ENCODE data around the gene DHODH.

The DHODH gene

DNA sequence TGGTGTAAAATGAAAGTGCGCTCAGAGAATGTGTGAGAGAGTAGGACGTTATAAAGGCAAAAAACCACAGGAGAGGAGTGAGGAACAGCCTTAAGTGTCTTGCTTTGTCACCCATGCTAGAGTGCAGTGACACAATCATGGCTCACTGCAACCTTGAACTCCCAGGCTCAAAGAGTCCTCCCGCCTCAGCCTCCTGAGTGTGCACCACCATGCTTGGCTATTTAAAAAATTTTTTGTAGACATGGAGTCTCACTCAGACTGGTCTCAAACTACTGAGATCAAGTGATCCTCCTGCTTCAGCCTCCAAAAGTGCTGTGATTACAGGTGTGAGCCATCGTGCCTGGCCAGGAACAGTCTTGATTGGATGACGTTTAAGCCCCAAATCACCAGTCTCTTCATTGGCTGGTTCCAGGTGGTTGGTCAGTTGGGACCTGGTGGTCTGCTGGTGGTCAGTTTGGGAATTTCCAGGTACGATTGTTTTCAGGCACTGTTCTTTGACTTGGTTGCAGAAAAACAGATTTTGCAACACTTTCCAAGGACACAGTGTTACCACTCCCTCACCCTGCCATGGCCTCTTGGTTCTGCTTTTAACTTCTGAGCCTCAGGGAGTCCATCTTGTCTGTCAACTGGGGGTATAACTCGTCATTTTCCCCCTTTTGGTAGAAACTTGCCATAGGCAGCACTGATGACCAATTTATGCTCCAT, 21.2 kb downstream of the DHODH start:
- Histone ChIP-seq H3K79me2 (ENCODE audit: insufficient read depth, low read length) (no peaks in the 10 kb centered on the region), H3K9me3 (ENCODE audit: low read length) (no peaks in the 10 kb centered on the region), H3K9me2 (ENCODE audit: low read depth, low read length) (no peaks in the 10 kb centered on the region), H3K9ac (ENCODE audit: low read length) (no peak overlapping the region), H3K36me3 (ENCODE audit: insufficient read depth, low read length) (peaks cover 20% of the 10 kb centered on the region), H4K20me1 (ENCODE audit: insufficient read depth, low read length) (no peaks in the 10 kb centered on the region), H3K4me2 (ENCODE audit: low read length) (no peak overlapping the region), H3K4me3 (ENCODE audit: low read depth, low read length, poor library complexity, severe bottlenecking) (no peak overlapping the region), H3K27ac (ENCODE audit: low read depth, low read length, poor library complexity, severe bottlenecking) (no peak overlapping the region), H2AFZ (ENCODE audit: low read length) (no peak overlapping the region), H3K4me1 (ENCODE audit: insufficient read depth, low read length, severe bottlenecking) (no peaks in the 10 kb centered on the region), H3F3A (ENCODE audit: insufficient read depth, low read length) (no peaks in the 10 kb centered on the region), H3K27me3 (ENCODE audit: insufficient read depth, low read length) (no peaks in the 10 kb centered on the region)
- TF ChIP-seq, protein P1, sequence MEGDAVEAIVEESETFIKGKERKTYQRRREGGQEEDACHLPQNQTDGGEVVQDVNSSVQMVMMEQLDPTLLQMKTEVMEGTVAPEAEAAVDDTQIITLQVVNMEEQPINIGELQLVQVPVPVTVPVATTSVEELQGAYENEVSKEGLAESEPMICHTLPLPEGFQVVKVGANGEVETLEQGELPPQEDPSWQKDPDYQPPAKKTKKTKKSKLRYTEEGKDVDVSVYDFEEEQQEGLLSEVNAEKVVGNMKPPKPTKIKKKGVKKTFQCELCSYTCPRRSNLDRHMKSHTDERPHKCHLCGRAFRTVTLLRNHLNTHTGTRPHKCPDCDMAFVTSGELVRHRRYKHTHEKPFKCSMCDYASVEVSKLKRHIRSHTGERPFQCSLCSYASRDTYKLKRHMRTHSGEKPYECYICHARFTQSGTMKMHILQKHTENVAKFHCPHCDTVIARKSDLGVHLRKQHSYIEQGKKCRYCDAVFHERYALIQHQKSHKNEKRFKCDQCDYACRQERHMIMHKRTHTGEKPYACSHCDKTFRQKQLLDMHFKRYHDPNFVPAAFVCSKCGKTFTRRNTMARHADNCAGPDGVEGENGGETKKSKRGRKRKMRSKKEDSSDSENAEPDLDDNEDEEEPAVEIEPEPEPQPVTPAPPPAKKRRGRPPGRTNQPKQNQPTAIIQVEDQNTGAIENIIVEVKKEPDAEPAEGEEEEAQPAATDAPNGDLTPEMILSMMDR (IDR thresholded peaks at IDR 0.05; ENCODE audit: low read length), result no peak
- no peak for TF ChIP-seq EZH2 (IDR thresholded peaks at IDR 0.05; ENCODE audit: borderline replicate concordance, low read length)

DNA sequence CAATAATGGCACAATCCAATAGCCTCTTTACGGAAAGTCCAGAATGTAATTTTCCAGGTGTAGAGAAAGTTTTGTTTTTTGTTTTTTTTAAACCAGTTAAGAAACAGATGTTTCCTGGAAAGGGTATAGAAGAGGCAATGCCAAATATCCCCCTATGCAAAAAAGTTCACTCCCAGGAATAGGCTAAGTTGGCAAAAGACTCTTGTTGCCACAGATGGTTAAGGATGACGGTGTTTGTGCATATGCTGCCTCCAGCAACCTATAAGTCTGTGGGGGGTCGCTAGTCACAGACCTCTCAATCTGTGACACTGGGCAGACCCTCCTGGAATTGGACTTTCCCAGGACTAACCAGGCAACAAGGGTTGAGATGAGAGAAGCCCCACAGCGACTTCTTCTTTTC, 24.9 kb downstream of the DHODH start:
- Histone ChIP-seq H3K36me3 (ENCODE audit: insufficient read depth, low read length) (no peaks in the 10 kb centered on the region; the same call in 1 of the 2 replicates), H3K79me2 (ENCODE audit: insufficient read depth, low read length) (no peaks in the 10 kb centered on the region), H3K4me2 (ENCODE audit: low read length) (no peak overlapping the region), H3K27me3 (ENCODE audit: insufficient read depth, low read length) (no peaks in the 10 kb centered on the region), H3K9me2 (ENCODE audit: low read depth, low read length) (no peaks in the 10 kb centered on the region), H3K9ac (ENCODE audit: low read length) (no peak overlapping the region), H3K4me3 (ENCODE audit: low read depth, low read length, poor library complexity, severe bottlenecking) (no peak overlapping the region), H3K4me1 (ENCODE audit: insufficient read depth, low read length, severe bottlenecking) (no peaks in the 10 kb centered on the region), H3K27ac (ENCODE audit: low read depth, low read length, poor library complexity, severe bottlenecking) (no peak overlapping the region), H4K20me1 (ENCODE audit: insufficient read depth, low read length) (no peaks in the 10 kb centered on the region), H2AFZ (ENCODE audit: low read length) (no peak overlapping the region), H3F3A (ENCODE audit: insufficient read depth, low read length) (no peaks in the 10 kb centered on the region), H3K9me3 (ENCODE audit: low read length) (no peaks in the 10 kb centered on the region)
- TF ChIP-seq EZH2 (IDR thresholded peaks at IDR 0.05; ENCODE audit: borderline replicate concordance, low read length), result no peak
- TF ChIP-seq, protein P1 (IDR thresholded peaks at IDR 0.05; ENCODE audit: low read length), result no peak

DNA sequence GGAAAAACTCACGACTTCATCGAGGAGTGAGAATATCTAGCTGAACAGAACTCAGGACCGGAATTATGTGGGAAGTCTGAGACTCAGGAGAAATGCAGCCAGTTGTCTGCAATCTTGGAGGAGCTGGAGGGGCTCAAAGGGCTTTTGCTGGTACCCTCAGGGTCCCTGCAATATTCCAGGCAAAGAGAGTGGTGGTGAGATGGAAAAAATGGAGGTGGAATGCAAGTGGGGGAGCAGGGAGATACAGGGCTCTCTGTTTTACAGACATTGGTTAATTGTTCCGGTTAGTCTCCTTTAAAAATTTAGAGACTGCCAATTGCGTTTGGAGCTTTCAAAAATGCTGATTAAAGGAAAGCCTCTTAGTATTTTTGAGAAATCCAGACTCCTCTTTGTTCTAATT, 27.6 kb downstream of the DHODH start:
- TF ChIP-seq EZH2 (IDR thresholded peaks at IDR 0.05; ENCODE audit: borderline replicate concordance, low read length), result no peak
- TF ChIP-seq, protein P1 (IDR thresholded peaks at IDR 0.05; ENCODE audit: low read length), result no peak

More for the DNA sequence above, 27.6 kb downstream of the DHODH start:
- no peaks in the 10 kb centered on the region for H4K20me1 ChIP-seq (ENCODE audit: insufficient read depth, low read length)
- no peak overlapping the region for H3K27ac ChIP-seq (ENCODE audit: low read depth, low read length, poor library complexity, severe bottlenecking)
- H3K4me1 ChIP-seq (ENCODE audit: insufficient read depth, low read length, severe bottlenecking), result no peaks in the 10 kb centered on the region
- H3K4me2 ChIP-seq (ENCODE audit: low read length), result no peak overlapping the region
- H2AFZ ChIP-seq (ENCODE audit: low read length), result no peak overlapping the region
- H3K9me2 ChIP-seq (ENCODE audit: low read depth, low read length), result no peaks in the 10 kb centered on the region
- no peak overlapping the region for H3K4me3 ChIP-seq (ENCODE audit: low read depth, low read length, poor library complexity, severe bottlenecking)
- no peaks in the 10 kb centered on the region for H3K79me2 ChIP-seq (ENCODE audit: insufficient read depth, low read length)
- no peaks in the 10 kb centered on the region for H3K9me3 ChIP-seq (ENCODE audit: low read length)
- no peak overlapping the region for H3K9ac ChIP-seq (ENCODE audit: low read length)
- H3F3A ChIP-seq (ENCODE audit: insufficient read depth, low read length), result no peaks in the 10 kb centered on the region
- H3K27me3 ChIP-seq (ENCODE audit: insufficient read depth, low read length), result no peaks in the 10 kb centered on the region
- H3K36me3 ChIP-seq (ENCODE audit: insufficient read depth, low read length), result no peaks in the 10 kb centered on the region; the same call in 1 of the 2 replicates

Measured in OCI-LY1 (cell line).